Stomach smooth muscle (tissue), 2 donors: ENCODE results near the gene UPK1A.

Experiments
- H3K27ac ChIP-seq: one replicate; pipeline ENCODE4 v1.7.0; 2013; ENCODE audit warnings: mild to moderate bottlenecking, low read length, inconsistent platforms
- H3K27me3 ChIP-seq, 2 donors: one replicate each; pipeline ENCODE4 v1.7.0; 2013; ENCODE audit warnings: low read length in 2 of 2; ENCODE audit not compliant: insufficient read depth in 2 of 2, control insufficient read depth in 1 of 2
- H3K36me3 ChIP-seq, 2 donors: one replicate each; pipeline ENCODE4 v1.7.0; 2013; ENCODE audit warnings: low read length in 2 of 2; ENCODE audit not compliant: control insufficient read depth in 2 of 2, insufficient read depth in 2 of 2
- H3K4me1 ChIP-seq: one replicate; pipeline ENCODE4 v1.7.0; 2013; ENCODE audit warnings: low read length; ENCODE audit not compliant: control insufficient read depth, insufficient read depth
- H3K4me3 ChIP-seq, 2 donors: one replicate each; pipeline ENCODE4 v1.7.0; 2013; ENCODE audit warnings: low read length in 2 of 2
- H3K9ac ChIP-seq, 2 donors: one replicate each; pipeline ENCODE4 v1.7.0; 2013; ENCODE audit warnings: low read length in 2 of 2, mild to moderate bottlenecking in 1 of 2
- H3K9me3 ChIP-seq, 2 donors: one replicate each; pipeline ENCODE4 v1.7.0; 2013; ENCODE audit warnings: low read length in 2 of 2; ENCODE audit not compliant: control insufficient read depth in 2 of 2
- donor health status: healthy.
- donor health status: Pancreatic carcinoma.

UPK1A gene

GRCh38 chr19:35725216-35725861 is 59.0 kb downstream of the UPK1A start:
- Histone ChIP-seq H3K4me1 (peaks cover 4% of the 10 kb centered on the region), H3K36me3 (peaks cover 79 to 84% of the 10 kb centered on the region in 2 donors), H3K9me3 (no peaks in the 10 kb centered on the region), H3K4me3 (no peak overlapping the region), H3K27ac (no peak overlapping the region), H3K27me3 (no peaks in the 10 kb centered on the region), H3K9ac (no peak overlapping the region)

GRCh38 chr19:35727053-35727955 is 61.0 kb downstream of the UPK1A start:
- peaks cover 87 to 90% of the 10 kb centered on the region in 2 donors for H3K36me3 ChIP-seq
- H3K9ac ChIP-seq, result no peak overlapping the region
- no peak overlapping the region for H3K27ac ChIP-seq
- H3K27me3 ChIP-seq, result no peaks in the 10 kb centered on the region
- H3K4me3 ChIP-seq, result no peak overlapping the region
- no peaks in the 10 kb centered on the region for H3K4me1 ChIP-seq
- H3K9me3 ChIP-seq, result no peaks in the 10 kb centered on the region
